ENCODE results near the gene NOX1.
"Not testable (repeated sequence)": the region's sequence is repeated elsewhere in the genome, so short reads cannot be mapped to it uniquely, and the experiment has no call there.

The NOX1 gene

DNA sequence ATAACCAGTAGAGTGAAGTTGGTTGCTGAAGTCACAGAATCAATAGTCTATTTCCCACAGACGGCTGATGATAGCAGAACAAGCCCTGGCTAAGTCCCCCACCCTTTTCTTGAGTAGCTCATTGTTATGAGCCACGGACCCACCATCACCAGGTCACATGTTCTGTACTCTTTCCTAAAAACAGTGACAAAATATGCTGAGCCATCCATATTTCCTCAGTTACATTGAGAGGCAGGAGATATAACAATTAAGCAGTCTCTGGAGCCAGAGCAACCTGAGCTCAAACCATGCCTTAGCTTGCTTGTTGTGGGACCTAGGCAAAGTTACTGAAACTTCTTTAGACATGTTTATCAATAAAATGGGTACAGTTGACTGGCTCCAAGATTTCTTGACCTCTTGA, 56.8 kb downstream of the NOX1 start:
- no peak for DNase-seq

DNA sequence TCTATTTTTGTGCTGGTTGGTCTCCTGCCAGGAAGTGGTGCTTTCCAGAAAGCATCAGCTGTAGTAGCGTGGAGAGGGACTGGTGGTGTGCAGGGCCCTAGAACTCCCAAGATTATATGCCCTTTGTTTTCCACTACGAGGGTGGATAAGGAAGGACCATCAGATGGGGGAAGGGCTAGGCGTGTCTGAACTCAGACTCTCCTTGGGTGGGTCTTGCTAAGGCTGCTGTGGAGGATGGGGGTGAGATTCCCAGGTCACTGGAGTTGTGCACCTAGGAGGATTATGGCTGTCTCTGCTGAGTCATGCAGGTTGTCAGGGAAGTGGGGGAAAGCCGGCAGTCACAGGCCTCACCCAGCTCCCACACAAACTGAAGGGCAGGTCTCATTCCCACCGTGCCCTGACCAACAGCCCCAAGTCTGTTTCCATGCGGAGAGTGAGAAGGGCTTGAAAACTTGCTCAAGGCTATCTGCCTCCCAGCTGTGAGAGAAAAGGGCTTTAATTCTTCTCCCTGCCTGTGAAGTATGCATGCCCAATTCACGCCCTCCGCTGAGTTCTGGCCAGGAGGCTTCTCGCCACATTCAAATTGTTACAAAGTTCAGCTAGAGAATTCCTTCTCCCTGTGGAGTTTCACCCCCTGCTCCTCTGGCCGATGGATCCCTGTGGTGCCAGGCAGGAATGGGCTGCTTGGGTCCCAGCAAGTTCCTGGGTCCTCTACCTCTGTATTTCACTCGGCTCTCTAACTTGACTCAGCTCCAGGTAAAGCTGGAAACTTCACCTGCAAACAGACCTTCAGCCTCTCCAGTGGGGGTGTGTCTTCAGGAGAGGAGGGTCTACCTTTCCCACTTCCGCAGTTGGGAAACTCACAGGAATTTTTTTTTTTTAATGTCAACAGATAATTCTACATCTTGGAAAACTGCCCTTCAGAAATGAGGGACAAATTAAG, 61.7 kb downstream of the NOX1 start:
- no peak for DNase-seq

GRCh38 chrX:100808265-100808664, 65.9 kb downstream of the NOX1 start:
- not testable (repeated sequence) for DNase-seq

- DNase-seq, result no peak
Observed at GRCh38 chrX:100804780-100805179, 69.4 kb downstream of the NOX1 start.

GRCh38 chrX:100802843-100803242, 71.3 kb downstream of the NOX1 start:
- DNase-seq, result no peak

DNA sequence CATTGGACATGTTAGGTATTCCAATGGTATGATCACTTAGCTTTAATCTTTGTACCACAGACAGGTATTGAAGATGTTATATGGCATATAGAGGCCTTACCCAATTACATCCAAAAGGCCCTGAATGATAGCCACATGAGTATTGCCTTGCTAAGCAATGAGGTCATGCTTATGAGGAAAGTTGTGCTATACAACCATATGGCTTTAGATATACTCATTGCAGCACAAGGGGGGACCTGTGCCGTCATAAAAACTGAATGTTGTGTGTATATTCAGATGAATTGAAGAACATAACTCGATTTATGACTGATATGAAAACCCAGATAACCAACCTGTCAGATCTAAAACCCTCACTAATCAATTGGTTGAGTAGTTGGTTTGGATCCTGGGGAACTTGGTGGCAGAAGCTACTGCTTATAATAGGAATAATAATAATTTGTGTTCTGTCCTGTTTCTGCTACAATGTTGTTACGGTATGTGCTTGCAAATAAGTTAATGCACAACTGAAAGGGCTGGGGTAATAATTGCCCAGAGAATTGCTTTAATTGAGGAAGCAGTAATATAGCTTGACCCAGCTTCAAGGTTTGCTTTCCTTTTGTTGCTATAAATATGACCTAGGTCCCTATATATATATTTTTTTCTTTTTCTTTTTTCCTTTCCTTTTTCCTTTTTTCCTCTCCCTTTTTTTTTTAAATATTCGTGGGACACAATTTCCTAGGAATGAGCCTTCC, 75.5 kb downstream of the NOX1 start:
- DNase-seq, result no peak

DNA sequence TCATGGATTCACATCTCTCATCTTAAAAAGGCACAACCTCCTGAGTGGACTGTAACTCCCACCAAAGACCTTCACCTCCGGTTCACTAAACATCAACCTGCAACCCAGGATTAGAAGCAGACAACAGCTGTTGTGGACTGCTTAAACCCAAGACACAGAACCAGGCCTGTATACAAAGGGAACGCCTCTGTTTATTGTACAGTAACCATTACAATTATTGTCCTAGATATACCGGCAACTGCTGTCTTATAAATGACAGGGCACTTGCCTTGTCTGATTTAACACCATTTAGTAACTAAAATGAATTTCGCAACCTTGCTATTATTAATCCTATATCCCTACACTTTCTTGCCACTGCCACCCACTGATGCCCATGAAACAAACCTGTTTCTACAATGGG, 76.8 kb downstream of the NOX1 start:
- DNase-seq, result no peak

- not testable (repeated sequence) for DNase-seq
Observed at GRCh38 chrX:100796371-100796770, 77.8 kb downstream of the NOX1 start.

All from activated CD4-positive, CD25-positive, alpha-beta regulatory T cell treated with anti-CD3 and anti-CD28 coated beads, Interleukin-2, amount 50 U/mL, for 72 hours (primary cell).